K562 (cell line): ENCODE measurements around the gene PTPRU. TPM values are rescaled to one million over a fixed set of nuclear protein-coding genes. Genes with fewer than 3 reads are reported as not detected.

Source experiments
- ATAC-seq: fragments of 200-7000 bp; cut with Tn5 transposase; 3 replicates; pipeline ENCODE4 v1.9.1; 2020; ENCODE audit warnings: moderate library complexity
- BruUV-seq: library from RNA; stranded (reverse); fragments of 400-500 nt; replicated peaks from 2 replicates; lab custom pipeline; 2021; lab: Mats Ljungman, UMichigan
- CTCF ChIA-PET: fragments of 300-600 bp; formaldehyde crosslinking; extraction: SDS; loops from one replicate; lab custom pipeline; 2021; ENCODE audit warnings: low intra/inter-chr PET ratio; lab: Yijun Ruan, JAX
- POLR2A ChIA-PET: fragments of 300-600, 350-650 bp; sonication (Branson Sonifier 250); formaldehyde crosslinking; extraction: SDS; loops from one replicate; lab custom pipeline; 2021; ENCODE audit warnings: antibody characterized with exemption, inconsistent platforms; lab: Yijun Ruan, JAX
- DNase-seq, 4 experiments: peaks; one replicate each; pipeline versions ENCODE4 v3.0.0 to v3.0.0-alpha.2; 2011 to 2018; ENCODE audit warnings: low spot score in 3 of 4, mixed read lengths in 3 of 4; ENCODE audit errors: extremely low read depth in 1 of 4
- FAIRE-seq: peaks from 2 replicates; lab custom pipeline; 2011; peaks lifted over from hg19 to GRCh38; lab: Jason Lieb, UNC
- H2AFZ ChIP-seq: 2 replicates; pipeline ENCODE4 v1.6.0; 2011; ENCODE audit warnings: low read depth, low read length, control low read depth, inconsistent platforms
- H3K27ac ChIP-seq: fragments of 200-600 bp; 3 replicates; pipeline ENCODE4 v1.8.0; 2011; ENCODE audit warnings: low read depth, mild to moderate bottlenecking, control low read depth, inconsistent platforms, low read length, moderate library complexity, mixed read lengths; ENCODE audit errors: extremely low read depth
- H3K27me3 ChIP-seq, 2 experiments: fragments of 300-600 bp in 1 of 2; 2 replicates in 1 of 2; 3 replicates in 1 of 2; pipeline versions ENCODE4 v1.6.0 to v1.8.0; 2011; ENCODE audit warnings: inconsistent platforms in 2 of 2, low read length in 2 of 2, mild to moderate bottlenecking in 1 of 2, mixed read lengths in 1 of 2, moderate library complexity in 1 of 2; ENCODE audit not compliant: control insufficient read depth in 2 of 2, insufficient read depth in 2 of 2
- H3K36me3 ChIP-seq: fragments of 300-600 bp; 3 replicates; pipeline ENCODE4 v1.8.0; 2011; ENCODE audit warnings: mild to moderate bottlenecking, low read length, inconsistent platforms; ENCODE audit not compliant: control insufficient read depth, insufficient read depth
- H3K4me1 ChIP-seq, 2 experiments: fragments of 200-600 bp in 1 of 2; replicated peaks in 1 of 2; 2 replicates in 1 of 2; 3 replicates in 1 of 2; pipeline versions ENCODE4 v1.5.1 to v1.8.0; 2011; ENCODE audit warnings: inconsistent platforms in 2 of 2, low read length in 2 of 2, mild to moderate bottlenecking in 1 of 2, mixed read lengths in 1 of 2, moderate library complexity in 1 of 2; ENCODE audit not compliant: control insufficient read depth in 2 of 2, insufficient read depth in 2 of 2
- H3K4me2 ChIP-seq: 2 replicates; pipeline ENCODE4 v1.6.1; 2011; ENCODE audit warnings: low read length, control low read depth, inconsistent platforms, mixed read lengths; ENCODE audit not compliant: insufficient read depth
- H3K4me3 ChIP-seq: fragments of 200-600 bp; sonication (generic), shearing (Covaris generic); 2 replicates; pipeline ENCODE4 v1.5.1; 2016; ENCODE audit warnings: control low read depth, inconsistent platforms
- H3K79me2 ChIP-seq: fragments of 200-600 bp; 3 replicates; pipeline ENCODE4 v1.8.0; 2011; ENCODE audit warnings: low read length, inconsistent platforms; ENCODE audit not compliant: control insufficient read depth, insufficient read depth
- H3K9ac ChIP-seq, 2 experiments: 2 replicates each; pipeline versions ENCODE4 v1.6.0 to v1.6.1; 2011; ENCODE audit warnings: low read depth in 2 of 2, low read length in 2 of 2, control low read depth in 1 of 2, inconsistent platforms in 1 of 2, mild to moderate bottlenecking in 1 of 2, mixed read lengths in 1 of 2; ENCODE audit not compliant: insufficient read depth in 1 of 2
- H3K9me1 ChIP-seq: one replicate; pipeline ENCODE4 v1.6.0; 2011; ENCODE audit warnings: inconsistent platforms, mild to moderate bottlenecking, low read length, moderate library complexity; ENCODE audit not compliant: control insufficient read depth, insufficient read depth
- H3K9me3 ChIP-seq: replicated peaks from 2 replicates; pipeline ENCODE4 v1.5.1; 2011; ENCODE audit warnings: low read depth, low read length, inconsistent platforms; ENCODE audit not compliant: control insufficient read depth, insufficient read depth
- H4K20me1 ChIP-seq: replicated peaks from 2 replicates; pipeline ENCODE4 v1.6.1; 2011; ENCODE audit warnings: low read length, inconsistent platforms, mixed read lengths; ENCODE audit not compliant: control insufficient read depth, insufficient read depth
- AFF1 ChIP-seq, 2 experiments: fragments of 450-650 bp; IDR thresholded peaks; 2 replicates each; pipeline ENCODE4 v1.6.1; 2018; ENCODE audit warnings: mild to moderate bottlenecking in 2 of 2, low read depth in 1 of 2; ENCODE audit not compliant: partially characterized antibody in 2 of 2
- ZNF668 ChIP-seq: fragments of 250-450 bp; sonication (Bioruptor Pico); IDR thresholded peaks from 2 replicates; pipeline ENCODE4 v1.8.0; 2022; ENCODE audit warnings: mild to moderate bottlenecking, inconsistent platforms
- WGBS: fragments of 100-300 bp; shearing (Covaris generic); methylation state at CpG from one replicate; pipeline ENCODE4 v1.1.6; 2016; ENCODE audit warnings: low coverage, mixed read lengths; ENCODE audit not compliant: insufficient coverage; ENCODE audit errors: missing lambda C conversion rate; 5-methylcytosine and 5-hydroxymethylcytosine counted together
- in situ Hi-C: fragments of 300-500 bp; cut with MboI; formaldehyde crosslinking; loops from 4 replicates; pipeline ENCODE4 v1.15.0; 2018; ENCODE audit warnings: inconsistent platforms, mixed read lengths
- intact Hi-C: fragments of 100-400 bp; cut with micrococcal nuclease; formaldehyde crosslinking; loops from 2 replicates; pipeline ENCODE4 v1.14.2; 2022
- polyA plus RNA-seq, 8 experiments: library from polyadenylated mRNA; depleted of rRNA in 4 of 8; stranded (reverse) in 5 of 8; unstranded in 3 of 8; fragments of >200 nt; fragmentation: Nextera tagmentation in 2 of 8; fragmentation: Illumina TruSeq in 1 of 8; extraction: Ambion mirVana in 2 of 8; extraction: Trizol in 1 of 8; gene quantifications; 2 replicates each; pipeline versions ENCODE4 v1.2.1 to v1.2.3, GENCODE V29; 2011 to 2014; ENCODE audit warnings: inconsistent platforms in 1 of 8, missing spikeins in 1 of 8
- total RNA-seq, 7 experiments: library from RNA; depleted of rRNA in 6 of 7; stranded (reverse); fragments of >200 nt in 6 of 7; fragmentation: Illumina TruSeq in 2 of 7; extraction: Trizol in 2 of 7; gene quantifications; 2 replicates each; pipeline versions ENCODE4 v1.2.1 to v1.2.3, GENCODE V29; 2011 to 2021; ENCODE audit warnings: low replicate concordance in 1 of 7

The PTPRU gene
- total and polyA plus RNA-seq, 9 of the 15 experiments (the other 6 are each of a cell fraction or from before 2014, with no cell fraction given) = 0.01 to 2.9 (median 1.0) TPM

GRCh38 chr1:29270929-29271521, 34.7 kb downstream of the PTPRU start:
- FAIRE-seq (no peak), DNase-seq (no peak), ATAC-seq (no peak)
- intact Hi-C loops (no loop called here), in situ Hi-C loops (no loop called here)
- TF ChIP-seq AFF1 (IDR thresholded peaks at IDR 0.05; ENCODE audit: low read depth in 1 of 2, partially characterized antibody in 2 of 2) (no peak), ZNF668 (CRISPR knock-in tag) (no peak)
- Histone ChIP-seq H3K9ac (no peak overlapping the region), H3K4me2 (no peak overlapping the region), H4K20me1 (no peaks in the 10 kb centered on the region; the same call in 1 of the 2 replicates), H2AFZ (no peak overlapping the region), H3K9me3 (no peaks in the 10 kb centered on the region), H3K27ac (no peak overlapping the region), H3K4me3 (no peak overlapping the region), H3K79me2 (no peaks in the 10 kb centered on the region), H3K9me1 (no peaks in the 10 kb centered on the region), H3K36me3 (no peaks in the 10 kb centered on the region), H3K27me3 (peaks cover 50 to 51% of the 10 kb centered on the region in 2 experiments), H3K4me1 (no peaks in the 10 kb centered on the region)
- BruUV-seq = no TSS peak
- 0% methylated on average over 3 of the region's 3 CpGs for WGBS
- ChIA-PET POLR2A (interaction anchor here (0.8 to 1.4 kb wide), 3 partner anchors 9 to 29 kb away, joined by 4 to 5 read pairs (median 4); no protein-coding TSS in a partner anchor), CTCF (interaction anchor here (0.6 kb wide), 1 partner anchor 97 kb away, joined by 3 read pairs; no protein-coding TSS in a partner anchor)
